Body of pancreas (tissue), 4 donors: ENCODE data around the gene DNM2. TPM values are rescaled to one million over a fixed set of nuclear protein-coding genes. Genes with fewer than 3 reads are reported as not detected.
"Not testable (repeated sequence)": the region's sequence is repeated elsewhere in the genome, so short reads cannot be mapped to it uniquely, and the experiment has no call there.

Source experiments
- ATAC-seq: fragments of 150-250 bp; one replicate; pipeline ENCODE4 v1.9.1; 2016
- DNase-seq, 4 donors: peaks; one replicate each; pipeline ENCODE4 v3.0.0-alpha.2; 2019
- H3K27ac ChIP-seq, 4 donors: fragments of 200-600 bp; sonication (generic); 1 replicate in 3 of 4; 2 replicates in 1 of 4; pipeline versions ENCODE4 v1.5.1 to v1.6.1; 2016 to 2019; ENCODE audit warnings: mild to moderate bottlenecking in 1 of 4, mixed read lengths in 1 of 4, moderate library complexity in 1 of 4
- H3K27me3 ChIP-seq, 2 donors: fragments of 200-600 bp; sonication (generic); one replicate each; pipeline ENCODE4 v1.6.0; 2016; ENCODE audit warnings: mild to moderate bottlenecking in 1 of 2
- H3K36me3 ChIP-seq, 2 donors: fragments of 200-600 bp; sonication (generic); replicated peaks in 1 of 2; 2 replicates each; pipeline ENCODE4 v1.5.1; 2016; ENCODE audit warnings: low read depth in 2 of 2; ENCODE audit not compliant: insufficient read depth in 1 of 2
- H3K4me1 ChIP-seq: fragments of 200-600 bp; sonication (generic); one replicate; pipeline ENCODE4 v1.6.0; 2016
- H3K4me3 ChIP-seq, 2 donors: fragments of 200-600 bp; sonication (generic); 1 replicate in 1 of 2; 2 replicates in 1 of 2; pipeline ENCODE4 v1.5.1; 2016 to 2019
- H3K9me3 ChIP-seq, 3 donors: fragments of 200-600 bp; sonication (generic); 1 replicate in 2 of 3; 2 replicates in 1 of 3; pipeline ENCODE4 v1.5.1; 2016
- CTCF ChIP-seq, 7 experiments: fragments of 450-650 bp in 4 of 7; fragments of 200-600 bp in 3 of 7; sonication (generic) in 3 of 7; IDR thresholded peaks; one replicate each; pipeline ENCODE4 v1.5.1; 2016 to 2019; ENCODE audit warnings: antibody characterized with exemption in 7 of 7
- POLR2A ChIP-seq, 3 donors: fragments of 450-650 bp; IDR thresholded peaks; one replicate each; pipeline ENCODE4 v1.6.1; 2016; ENCODE audit warnings: antibody characterized with exemption in 3 of 3, mild to moderate bottlenecking in 2 of 3
- WGBS, 2 donors: methylation state at CpG; one replicate each; pipeline ENCODE4 v1.1.5; 2017; 5-methylcytosine and 5-hydroxymethylcytosine counted together
- intact Hi-C: fragments of 100-400 bp; cut with DNase I; formaldehyde crosslinking; loops from one replicate; pipeline ENCODE4 v1.15.1; 2023
- total RNA-seq, 2 donors: library from RNA; depleted of rRNA; stranded (reverse); fragments of >200 nt; gene quantifications; one replicate each; pipeline ENCODE4 v1.1.0, GENCODE V29; 2016

Gene DNM2
- total RNA-seq, 2 donors from 2014 or later, result 98.6 to 158 TPM

- WGBS, 2 donors, result 0% methylated on average over 39 to 50 of the region's 50 CpGs
- intact Hi-C loops, result no loop called here
- DNase-seq, result peak; percentile 100
- Histone ChIP-seq H3K36me3 (peaks cover 0 to 5% of the 10 kb centered on the region in 2 donors), H3K27me3 (no peaks in the 10 kb centered on the region), H3K9me3 (peaks cover 0 to 7% (median 0%) of the 10 kb centered on the region in 3 donors), H3K4me1 (peaks cover 35% of the 10 kb centered on the region), H3K27ac (peak within 1 kb of the TSS; percentile 95 to 99 (median 99)), H3K4me3 (peak within 1 kb of the TSS in 1 of 2 donors; percentile 25)
- TF ChIP-seq POLR2A (IDR thresholded peaks at IDR 0.05) (peak; percentile 42 to 79 (median 73)), CTCF (IDR thresholded peaks at IDR 0.05) (peak in 4 of 7 experiments; percentile 49 to 59 (median 55))
- peak; percentile 89 for ATAC-seq
These were observed 118.0 kb downstream of the DNM2 start, which contains the start of gene TMED1 for GRCh38 chr19:10835754-10836478. TSS of gene TMED1 (minus strand) at chr19:10836212. CDS start at chr19:10836191, 21 bp downstream.

- peak overlapping the region; percentile 95 to 99 (median 99) for H3K27ac ChIP-seq
- no peaks in the 10 kb centered on the region for H3K27me3 ChIP-seq
- 32 to 85% methylated on average over 10 to 38 of the region's 38 CpGs for WGBS, 2 donors
- no peak for TF ChIP-seq CTCF (IDR thresholded peaks at IDR 0.05)
- no peak for TF ChIP-seq POLR2A (IDR thresholded peaks at IDR 0.05)
- peak; percentile 41 for ATAC-seq
- peaks cover 35% of the 10 kb centered on the region for H3K4me1 ChIP-seq
- peak; percentile 85 to 91 (median 86) for DNase-seq
- peaks cover 0 to 7% (median 0%) of the 10 kb centered on the region in 3 donors for H3K9me3 ChIP-seq
- H3K36me3 ChIP-seq, result peaks cover 0 to 5% of the 10 kb centered on the region in 2 donors
- no peak overlapping the region for H3K4me3 ChIP-seq
- intact Hi-C loops, result no loop called here
These were observed 118.8 kb downstream of the DNM2 start for GRCh38 chr19:10836479-10837330.

DNA sequence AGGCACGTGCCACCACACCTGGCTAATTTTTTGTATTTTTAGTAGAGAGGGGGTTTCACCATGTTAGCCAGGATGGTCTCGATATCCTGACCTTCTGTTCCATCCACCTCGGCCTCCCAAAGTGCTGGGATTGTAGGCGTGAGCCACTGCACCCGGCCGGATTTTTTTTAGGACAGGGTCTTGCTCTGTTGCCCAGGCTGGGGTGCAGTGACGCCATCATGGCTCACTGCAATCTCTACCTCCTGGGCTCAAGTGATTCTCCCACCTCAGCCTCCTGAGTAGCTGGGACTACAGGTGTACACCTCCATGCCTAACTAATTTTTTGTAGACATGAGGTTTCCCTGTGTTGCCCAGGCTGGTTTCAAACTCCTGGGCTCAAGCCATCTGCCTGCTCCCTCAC, 119.8 kb downstream of the DNM2 start:
- H3K27ac ChIP-seq, H3K27me3 ChIP-seq, DNase-seq, ATAC-seq, H3K9me3 ChIP-seq, H3K4me3 ChIP-seq, H3K36me3 ChIP-seq, intact Hi-C loops: not testable (repeated sequence)
- peaks cover 35% of the 10 kb centered on the region for H3K4me1 ChIP-seq
- WGBS, 2 donors, result 97 to 100% methylated on average over 7 of the region's 7 CpGs

- ATAC-seq (no peak), DNase-seq (no peak)
- Histone ChIP-seq H3K27ac (peak overlapping the region in 3 of 4 donors; percentile 63 to 87 (median 82)), H3K36me3 (no peaks in the 10 kb centered on the region), H3K4me1 (peaks cover 35% of the 10 kb centered on the region), H3K4me3 (no peak overlapping the region), H3K9me3 (peaks cover 0 to 7% (median 0%) of the 10 kb centered on the region in 3 donors), H3K27me3 (no peaks in the 10 kb centered on the region)
- intact Hi-C loops, result no loop called here
- WGBS, 2 donors, result 93 to 94% methylated on average over 11 of the region's 11 CpGs
- TF ChIP-seq POLR2A (IDR thresholded peaks at IDR 0.05) (no peak), CTCF (IDR thresholded peaks at IDR 0.05) (no peak)
These were observed 120.5 kb downstream of the DNM2 start for GRCh38 chr19:10838377-10838776.
